ENCODE measurements around the gene SEC14L6.
"Not testable (repeated sequence)": the region's sequence is repeated elsewhere in the genome, so short reads cannot be mapped to it uniquely, and the experiment has no call there.

The SEC14L6 gene

DNA sequence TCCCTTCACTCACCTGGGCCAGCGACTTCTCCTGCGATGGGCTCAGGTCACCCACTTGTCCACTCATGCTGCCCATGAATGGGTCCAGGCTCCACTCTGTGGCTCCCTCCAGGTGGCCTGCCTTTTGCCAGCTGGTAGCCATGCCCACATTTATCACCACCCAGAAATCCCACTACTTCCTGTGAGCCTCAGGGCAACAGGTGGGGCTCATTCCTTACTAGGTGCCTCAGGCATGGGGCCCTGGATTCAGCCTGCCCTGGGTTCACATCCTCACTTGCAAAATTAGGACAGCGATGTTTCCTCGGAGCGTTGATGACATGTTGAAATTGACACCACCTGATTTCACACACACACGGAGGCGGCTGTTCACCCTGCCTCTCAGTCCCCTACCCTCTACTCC lies at the start of gene SEC14L6:
Gene SEC14L6 (minus strand): TSS at position 126 of the 400 bp plus-strand sequence. CDS start 59 bp downstream, at position 67.
- DNase-seq: no peak

GRCh38 chr22:30596199-30596598 lies 49.7 kb upstream of the SEC14L6 start:
- no peak for DNase-seq

DNA sequence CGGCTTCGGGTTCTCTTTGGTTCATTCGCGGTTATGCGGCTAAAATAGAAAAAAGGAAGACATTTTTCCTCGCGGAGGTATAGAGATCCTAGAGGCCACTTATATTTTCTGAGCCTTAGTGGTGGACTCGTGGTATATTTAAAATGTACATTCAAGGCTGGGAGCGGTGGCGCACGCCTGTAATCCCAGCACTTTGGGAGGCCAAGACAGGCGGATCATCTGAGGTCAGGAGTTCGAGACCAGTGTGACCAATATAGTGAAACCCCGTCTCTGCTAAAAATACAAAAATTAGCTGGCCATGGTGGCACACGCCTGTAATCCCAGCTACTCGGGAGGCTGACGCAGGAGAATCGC lies 45.8 kb upstream of the SEC14L6 start:
- DNase-seq: not testable (repeated sequence)

- DNase-seq: peak; percentile 100
Measured at GRCh38 chr22:30591588-30592359, 45.2 kb upstream of the SEC14L6 start, which contains the start of gene PES1. Gene PES1, minus strand, starts transcription at chr22:30591910. Its CDS starts 77 bp downstream, at chr22:30591833.

GRCh38 chr22:30591191-30591587 lies 44.6 kb upstream of the SEC14L6 start:
- no peak for DNase-seq

DNA sequence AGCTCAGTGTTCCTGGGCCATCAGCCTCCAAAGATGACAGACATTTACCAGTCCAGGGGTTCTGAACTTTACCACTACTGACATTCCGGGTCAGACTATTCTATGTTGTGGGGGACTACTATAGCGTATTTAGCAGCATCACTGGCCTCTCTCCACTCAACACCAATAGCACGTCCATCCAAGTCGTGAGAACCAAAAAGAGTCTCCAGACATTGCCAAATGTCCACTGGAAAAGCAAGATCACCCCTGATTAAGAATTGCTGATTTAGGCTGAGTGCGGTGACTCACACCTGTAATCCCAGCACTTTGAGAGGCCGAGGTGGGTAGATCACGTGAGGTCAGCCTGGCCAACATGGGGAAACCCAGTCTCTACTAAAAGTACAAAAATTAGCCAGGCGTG lies 39.9 kb upstream of the SEC14L6 start:
- no peak for DNase-seq

GRCh38 chr22:30584441-30584840 lies 37.9 kb upstream of the SEC14L6 start:
- no peak for DNase-seq

DNA sequence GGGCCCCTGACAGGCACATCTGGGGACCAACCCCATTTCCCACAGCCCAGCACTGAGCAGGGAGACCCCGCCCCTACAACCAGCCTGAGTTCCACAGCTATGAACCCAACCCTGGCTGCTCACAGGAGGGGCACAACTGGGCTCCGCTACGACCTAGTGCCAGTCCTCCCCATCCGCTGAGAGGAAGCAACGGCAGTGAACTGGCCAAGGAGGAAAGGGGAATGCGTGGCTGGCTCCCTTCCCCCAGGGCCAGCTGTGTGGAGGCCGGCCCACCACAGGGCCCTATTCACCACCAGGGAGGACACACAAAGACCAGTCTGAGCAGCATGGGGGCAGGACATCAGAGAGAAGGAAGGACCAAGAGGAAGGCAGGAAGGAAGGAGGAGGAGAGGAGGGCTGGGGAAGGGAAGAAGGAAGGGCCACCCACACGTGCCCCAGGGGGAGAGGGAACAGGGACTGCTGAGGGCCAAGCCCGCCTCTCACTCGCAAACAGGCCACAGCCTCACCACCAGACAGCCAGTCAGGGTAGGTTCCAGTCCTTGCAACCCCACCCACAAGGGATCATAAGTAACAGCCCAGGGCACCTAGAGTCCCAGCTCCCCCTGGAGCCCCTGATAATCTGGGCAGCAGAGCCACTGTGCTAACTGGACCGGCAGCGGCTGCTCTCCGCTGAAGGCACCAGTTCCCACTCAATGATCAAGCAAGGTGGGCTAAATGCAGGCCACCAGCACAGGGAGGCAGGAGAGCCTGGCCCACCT lies 36.4 kb upstream of the SEC14L6 start:
- DNase-seq: no peak

DNA sequence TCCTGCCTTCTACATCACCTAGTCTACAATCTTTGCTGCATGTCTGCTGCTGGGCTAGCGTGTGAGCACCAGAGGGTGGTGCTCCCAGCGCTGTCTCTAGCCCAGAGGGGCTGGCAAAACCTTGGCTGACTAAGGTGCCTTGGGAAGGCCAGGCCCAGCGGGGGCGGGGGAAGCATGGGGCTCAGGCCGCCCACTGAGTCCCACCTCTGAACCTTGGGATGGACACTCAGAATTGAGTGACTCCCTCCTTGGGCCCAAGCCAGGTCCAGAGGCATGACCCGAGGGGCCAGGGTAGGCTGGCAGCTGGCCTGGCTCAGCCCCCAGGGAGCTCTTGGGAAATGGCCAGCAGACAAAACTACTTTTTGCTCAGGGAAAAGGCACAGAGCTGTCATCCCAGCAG lies 35.5 kb upstream of the SEC14L6 start:
- no peak for DNase-seq

DNA sequence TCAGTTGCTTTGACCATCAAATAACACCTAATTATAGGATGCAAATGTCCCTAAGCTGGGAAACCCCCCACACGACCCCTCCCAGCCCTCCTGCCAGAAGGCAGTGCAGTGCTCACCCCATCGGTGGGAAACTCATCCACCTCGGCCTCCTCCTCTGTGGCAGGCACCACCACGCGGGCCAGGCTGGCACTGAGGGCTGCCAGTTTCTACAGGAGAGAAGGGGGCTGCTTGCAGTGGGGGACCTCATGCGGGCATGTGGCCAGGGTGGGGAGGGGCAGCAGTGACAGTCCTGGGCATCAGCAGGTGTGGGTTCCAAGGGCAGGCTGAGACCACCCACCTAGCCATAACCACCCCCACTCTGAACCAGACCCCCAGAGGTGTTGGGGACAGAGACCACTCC lies 34.4 kb upstream of the SEC14L6 start:
- no peak for DNase-seq

GRCh38 chr22:30578481-30578880 lies 31.9 kb upstream of the SEC14L6 start:
- no peak for DNase-seq

- DNase-seq: no peak
Measured at GRCh38 chr22:30575859-30576258, 29.3 kb upstream of the SEC14L6 start.

- peak; percentile 57 for DNase-seq
Measured at GRCh38 chr22:30574997-30575671, 28.6 kb upstream of the SEC14L6 start.

- no peak for DNase-seq
Measured at GRCh38 chr22:30574095-30574981, 27.8 kb upstream of the SEC14L6 start, which contains the start of gene GAL3ST1. Gene GAL3ST1, minus strand, starts transcription at chr22:30574665. Its CDS starts 17,273 bp downstream, at chr22:30557392.

DNA sequence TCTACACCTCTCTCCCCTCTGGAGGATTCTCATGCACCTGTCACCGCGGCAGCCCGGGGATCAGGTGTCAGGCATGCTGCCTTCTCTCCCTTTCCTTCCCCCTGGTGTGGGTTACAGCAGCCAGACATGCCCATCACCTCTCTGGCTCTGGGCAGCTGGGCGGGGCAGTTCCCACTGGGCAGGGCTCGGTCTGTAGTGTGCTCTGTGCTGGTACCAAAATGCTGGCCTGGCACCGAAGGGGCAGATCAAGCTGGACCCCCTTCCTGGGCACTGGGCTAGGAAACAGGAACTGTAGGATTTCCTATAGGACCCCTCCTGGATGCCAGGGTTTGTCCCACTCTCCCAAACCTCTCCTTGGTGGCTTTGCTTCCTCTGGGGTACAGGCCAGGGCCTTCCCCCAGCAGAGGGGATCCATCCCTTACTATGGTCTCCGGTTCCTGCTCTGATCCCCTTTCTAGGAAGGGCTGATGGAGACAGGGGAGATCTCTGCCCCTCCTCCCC lies 27.1 kb upstream of the SEC14L6 start:
- DNase-seq: peak; percentile 27

DNA sequence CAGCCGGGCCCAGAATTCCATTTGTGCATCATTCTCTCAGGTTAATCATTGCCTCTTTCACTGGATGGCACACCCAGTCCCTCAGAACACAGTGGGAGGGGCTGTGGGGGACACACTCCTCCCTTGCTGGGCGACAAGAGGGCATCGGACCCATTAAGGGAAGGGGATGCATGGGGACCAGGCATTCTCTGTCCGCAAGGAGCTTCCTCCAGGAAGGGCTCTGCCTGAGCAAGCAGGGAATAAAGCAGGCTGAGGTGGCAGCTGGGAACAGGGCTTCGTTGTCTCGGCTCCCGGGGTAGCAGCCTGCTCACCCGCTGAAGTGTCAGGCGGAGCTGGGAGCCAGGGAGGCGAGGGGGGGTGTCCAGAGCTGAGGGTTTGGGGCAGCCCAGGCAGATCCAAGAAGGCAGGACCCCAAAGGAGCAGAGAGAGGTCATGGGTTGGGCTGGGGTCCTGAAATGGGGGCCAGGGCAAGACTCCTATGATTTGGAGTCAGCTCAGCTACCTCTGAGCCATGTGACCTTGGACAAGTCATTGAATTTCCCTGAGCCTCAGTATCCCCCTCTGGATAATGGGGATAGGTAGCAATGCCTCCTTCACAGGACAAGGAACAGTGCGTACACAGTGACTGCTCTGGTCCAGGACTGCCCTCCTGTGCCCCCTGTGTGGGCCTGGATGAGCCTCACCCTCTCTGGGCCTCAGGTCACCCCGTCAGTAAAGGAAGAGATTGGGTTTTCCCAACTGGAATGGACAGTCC lies 26.5 kb upstream of the SEC14L6 start:
- peak; percentile 18 for DNase-seq

DNA sequence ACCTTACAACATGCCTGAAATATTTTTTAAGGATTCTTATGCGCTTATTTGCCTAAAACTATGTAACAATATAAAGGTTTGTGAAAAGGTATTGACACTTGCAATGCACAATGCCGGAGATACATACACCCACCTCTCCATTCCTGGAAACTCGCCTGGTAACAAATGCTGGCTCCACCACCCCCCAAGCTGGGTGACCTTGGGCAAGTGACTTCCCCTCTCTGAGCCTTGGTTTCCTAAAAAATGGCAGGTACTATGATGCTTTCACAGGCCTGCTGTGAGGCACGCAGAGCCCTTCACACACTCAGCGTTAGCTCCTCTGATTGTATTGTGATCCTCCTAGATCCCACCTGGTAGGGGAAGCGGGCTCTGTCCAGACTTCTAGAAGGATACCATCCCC lies 25.7 kb upstream of the SEC14L6 start:
- DNase-seq: no peak

DNA sequence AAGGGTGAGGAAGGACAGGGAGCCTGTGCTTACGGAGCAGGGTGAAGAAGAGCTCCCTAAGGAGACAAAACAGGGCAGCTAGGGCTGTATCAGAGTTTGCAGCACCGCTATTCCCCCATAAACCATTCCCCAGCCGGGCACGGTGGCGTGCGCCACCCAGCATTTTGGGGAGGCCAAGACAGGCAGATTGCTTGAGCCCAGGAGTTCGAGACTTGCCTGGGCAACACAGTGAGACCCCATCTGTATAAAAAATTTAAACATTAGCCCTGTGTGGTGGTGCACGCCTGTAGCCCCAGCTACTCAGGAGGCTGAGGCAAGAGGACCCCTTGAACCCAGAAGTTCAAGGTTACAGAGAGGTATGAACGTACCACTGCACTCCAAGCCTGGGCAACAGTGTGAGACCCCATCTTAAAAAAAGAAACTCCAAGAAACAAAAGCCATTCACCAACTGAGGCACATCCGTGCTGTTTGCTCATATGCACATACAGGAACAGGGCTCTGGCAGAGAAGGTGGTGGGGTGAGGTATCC lies 23.2 kb upstream of the SEC14L6 start:
- no peak for DNase-seq

- no peak for DNase-seq
Measured at GRCh38 chr22:30568137-30568805, 21.7 kb upstream of the SEC14L6 start.

- DNase-seq: not testable (repeated sequence)
Measured at GRCh38 chr22:30567277-30567676, 20.7 kb upstream of the SEC14L6 start.

- DNase-seq: no peak
Measured at GRCh38 chr22:30566125-30566524, 19.6 kb upstream of the SEC14L6 start.

All from retina (tissue), 1 donor.